ENCODE results near the gene PDXP.
A peak's percentile ranks its signal among the peaks of the same experiment; 100 is the strongest.
"Not testable (repeated sequence)": the region's sequence is repeated elsewhere in the genome, so short reads cannot be mapped to it uniquely, and the experiment has no call there.

The PDXP gene

GRCh38 chr22:37658133-37659065 is at the start of gene PDXP:
Gene PDXP, plus strand, starts transcription at chr22:37658723. Its CDS starts 60 bp downstream, at chr22:37658783.
- DNase-seq: peak; percentile 100

GRCh38 chr22:37609240-37610152 is 49.0 kb upstream of the PDXP start:
- DNase-seq: peak; percentile 45

- DNase-seq: not testable (repeated sequence)
These were observed 48.4 kb upstream of the PDXP start for GRCh38 chr22:37610153-37610475.

GRCh38 chr22:37610480-37611129 is 47.9 kb upstream of the PDXP start:
- no peak for DNase-seq

GRCh38 chr22:37611207-37611606 is 47.3 kb upstream of the PDXP start:
- no peak for DNase-seq

- no peak for DNase-seq
These were observed 42.1 kb upstream of the PDXP start for GRCh38 chr22:37616201-37617083.

- DNase-seq: no peak
These were observed 41.1 kb upstream of the PDXP start for GRCh38 chr22:37617431-37617830.

- DNase-seq: no peak
These were observed 40.4 kb upstream of the PDXP start for GRCh38 chr22:37618072-37618656.

- DNase-seq: no peak
These were observed 39.8 kb upstream of the PDXP start for GRCh38 chr22:37618674-37619073.

GRCh38 chr22:37619991-37620390 is 38.5 kb upstream of the PDXP start:
- no peak for DNase-seq

- no peak for DNase-seq
These were observed 37.1 kb upstream of the PDXP start for GRCh38 chr22:37621352-37621860.

- peak; percentile 54 for DNase-seq
These were observed 35.2 kb upstream of the PDXP start for GRCh38 chr22:37623075-37624016.

GRCh38 chr22:37624017-37624365 is 34.5 kb upstream of the PDXP start:
- DNase-seq: no peak

GRCh38 chr22:37624876-37625275 is 33.6 kb upstream of the PDXP start:
- no peak for DNase-seq

- DNase-seq: no peak
These were observed 32.8 kb upstream of the PDXP start for GRCh38 chr22:37625737-37626136.

- no peak for DNase-seq
These were observed 32.4 kb upstream of the PDXP start for GRCh38 chr22:37626144-37626543.

GRCh38 chr22:37626556-37627075 is 31.9 kb upstream of the PDXP start:
- no peak for DNase-seq

GRCh38 chr22:37627121-37627520 is 31.4 kb upstream of the PDXP start:
- DNase-seq: no peak

GRCh38 chr22:37627545-37627944 is 31.0 kb upstream of the PDXP start:
- DNase-seq: no peak

- DNase-seq: no peak
These were observed 29.7 kb upstream of the PDXP start for GRCh38 chr22:37628830-37629229.
